ENCODE measurements around the gene OTUB2. TPM values are rescaled to one million over a fixed set of nuclear protein-coding genes. Genes with fewer than 3 reads are reported as not detected.

Gene OTUB2
- total RNA-seq, 1 experiment from 2014 or later, result 7.7 TPM

DNA sequence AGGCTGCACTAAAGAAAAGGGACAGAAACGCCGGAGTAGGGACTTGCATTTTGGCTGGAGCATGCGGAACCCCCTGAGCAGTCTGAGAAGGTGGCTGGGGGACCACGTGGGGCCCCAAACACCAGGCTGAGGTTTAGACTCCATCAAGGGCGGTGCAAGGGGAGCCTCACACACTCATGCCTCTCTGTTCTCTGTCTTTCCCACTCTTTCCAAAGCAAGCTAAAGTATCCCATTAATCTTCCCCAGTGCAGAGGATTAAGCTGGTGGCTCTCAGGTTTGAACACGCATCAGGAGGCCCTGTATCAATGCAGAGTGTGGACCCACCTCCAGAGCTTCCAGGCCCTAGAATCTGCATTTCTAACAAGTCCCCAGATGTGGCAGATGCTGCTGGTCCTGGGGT, 15.5 kb upstream of the OTUB2 start:
- no peak for ATAC-seq
- no TSS peak for BruUV-seq (replicated peaks)
- Histone ChIP-seq H3F3A (ENCODE audit: low read length, unreplicated experiment) (no peaks in the 10 kb centered on the region), H3K9me3 (ENCODE audit: low read length) (no peaks in the 10 kb centered on the region), H4K20me1 (ENCODE audit: low read length) (no peaks in the 10 kb centered on the region), H3K4me1 (ENCODE audit: insufficient read depth, low read length) (0 out of 2 replicates have a peak, but pooled peaks cover 7% of the 10 kb centered on the region), H3K9me2 (replicated peaks; ENCODE audit: low read length) (no peaks in the 10 kb centered on the region), H3K4me3 (ENCODE audit: low read length) (no peak overlapping the region), H3K4me2 (ENCODE audit: low read length) (no peak overlapping the region), H3K36me3 (ENCODE audit: low read depth, low read length) (no peaks in the 10 kb centered on the region), H3K27me3 (ENCODE audit: low read length) (no peaks in the 10 kb centered on the region), H3K27ac (ENCODE audit: low read length) (no peak overlapping the region), H2AFZ (ENCODE audit: low read length) (no peak overlapping the region), H3K79me2 (ENCODE audit: low read length) (no peaks in the 10 kb centered on the region), H3K9ac (ENCODE audit: low read length) (no peak overlapping the region)
- ChIA-PET POLR2A (ENCODE audit: unreplicated experiment) (no interaction called here), CTCF (no interaction called here)
- no peak for DNase-seq
- no peak for TF ChIP-seq EZH2 (IDR thresholded peaks at IDR 0.05; ENCODE audit: low read length, unreplicated experiment)
- no peak for TF ChIP-seq EZH2phosphoT487 (IDR thresholded peaks at IDR 0.05; ENCODE audit: borderline replicate concordance, low read length)
- TF ChIP-seq, protein P1, sequence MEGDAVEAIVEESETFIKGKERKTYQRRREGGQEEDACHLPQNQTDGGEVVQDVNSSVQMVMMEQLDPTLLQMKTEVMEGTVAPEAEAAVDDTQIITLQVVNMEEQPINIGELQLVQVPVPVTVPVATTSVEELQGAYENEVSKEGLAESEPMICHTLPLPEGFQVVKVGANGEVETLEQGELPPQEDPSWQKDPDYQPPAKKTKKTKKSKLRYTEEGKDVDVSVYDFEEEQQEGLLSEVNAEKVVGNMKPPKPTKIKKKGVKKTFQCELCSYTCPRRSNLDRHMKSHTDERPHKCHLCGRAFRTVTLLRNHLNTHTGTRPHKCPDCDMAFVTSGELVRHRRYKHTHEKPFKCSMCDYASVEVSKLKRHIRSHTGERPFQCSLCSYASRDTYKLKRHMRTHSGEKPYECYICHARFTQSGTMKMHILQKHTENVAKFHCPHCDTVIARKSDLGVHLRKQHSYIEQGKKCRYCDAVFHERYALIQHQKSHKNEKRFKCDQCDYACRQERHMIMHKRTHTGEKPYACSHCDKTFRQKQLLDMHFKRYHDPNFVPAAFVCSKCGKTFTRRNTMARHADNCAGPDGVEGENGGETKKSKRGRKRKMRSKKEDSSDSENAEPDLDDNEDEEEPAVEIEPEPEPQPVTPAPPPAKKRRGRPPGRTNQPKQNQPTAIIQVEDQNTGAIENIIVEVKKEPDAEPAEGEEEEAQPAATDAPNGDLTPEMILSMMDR (conservative IDR thresholded peaks at IDR 0.05; ENCODE audit: low read depth, low read length), result no peak
- intact Hi-C loops (cut with micrococcal nuclease), result no loop called here

DNA sequence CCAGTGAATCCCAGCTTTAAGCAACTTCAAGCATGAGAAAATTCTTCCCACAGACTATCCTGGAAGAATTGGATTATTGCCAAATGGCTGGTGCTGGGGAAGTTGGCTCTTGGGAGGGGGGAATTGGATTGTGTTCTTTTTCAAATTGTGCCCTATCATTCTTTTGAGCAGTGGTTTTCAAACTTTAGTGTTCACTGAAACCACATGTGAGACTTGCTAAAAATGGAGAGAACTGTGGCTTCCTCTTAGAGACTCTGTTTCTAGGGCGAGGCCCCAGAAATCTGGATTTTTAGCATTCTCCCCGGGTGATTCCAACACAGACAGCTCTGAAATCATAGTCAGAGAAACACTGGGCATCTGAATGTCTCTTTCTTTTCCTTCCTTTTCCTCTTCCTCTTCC, 14.3 kb upstream of the OTUB2 start:
- Histone ChIP-seq H3K9ac (ENCODE audit: low read length) (no peak overlapping the region), H3K79me2 (ENCODE audit: low read length) (no peaks in the 10 kb centered on the region), H3K9me2 (replicated peaks; ENCODE audit: low read length) (no peaks in the 10 kb centered on the region), H3K27ac (ENCODE audit: low read length) (no peak overlapping the region), H3K4me1 (ENCODE audit: insufficient read depth, low read length) (0 out of 2 replicates have a peak, but pooled peaks cover 7% of the 10 kb centered on the region), H3K9me3 (ENCODE audit: low read length) (no peaks in the 10 kb centered on the region), H4K20me1 (ENCODE audit: low read length) (no peaks in the 10 kb centered on the region), H2AFZ (ENCODE audit: low read length) (no peak overlapping the region), H3F3A (ENCODE audit: low read length, unreplicated experiment) (no peaks in the 10 kb centered on the region), H3K27me3 (ENCODE audit: low read length) (no peaks in the 10 kb centered on the region), H3K4me2 (ENCODE audit: low read length) (no peak overlapping the region), H3K36me3 (ENCODE audit: low read depth, low read length) (no peaks in the 10 kb centered on the region), H3K4me3 (ENCODE audit: low read length) (no peak overlapping the region)
- TF ChIP-seq EZH2phosphoT487 (IDR thresholded peaks at IDR 0.05; ENCODE audit: borderline replicate concordance, low read length) (no peak), EZH2 (IDR thresholded peaks at IDR 0.05; ENCODE audit: low read length, unreplicated experiment) (no peak)
- TF ChIP-seq, protein P1 (conservative IDR thresholded peaks at IDR 0.05; ENCODE audit: low read depth, low read length), result no peak
- POLR2A ChIA-PET (ENCODE audit: unreplicated experiment), result no interaction called here
- ATAC-seq (no peak), DNase-seq (no peak)
- CTCF ChIA-PET, result no interaction called here
- intact Hi-C loops (cut with micrococcal nuclease), result no loop called here
- no TSS peak for BruUV-seq (replicated peaks)

DNA sequence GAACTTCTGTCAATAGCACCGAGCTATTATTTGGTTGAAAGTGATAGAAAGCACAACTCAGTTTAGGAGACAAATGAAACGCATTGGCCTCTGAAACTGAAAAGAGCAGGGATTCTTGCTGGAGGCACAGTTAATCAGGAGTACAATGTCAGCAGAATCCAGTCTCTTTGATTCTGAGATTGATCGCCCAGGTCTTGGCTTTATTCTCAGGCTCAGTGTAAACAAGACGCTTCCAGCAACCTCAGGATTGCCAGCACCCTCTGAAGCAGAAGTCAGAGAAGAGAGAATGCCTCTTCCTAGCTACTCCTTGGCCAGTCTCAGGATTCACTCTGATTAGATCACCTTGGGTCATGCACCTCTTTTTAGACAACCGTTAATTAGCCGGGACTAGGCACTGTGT, 11.8 kb upstream of the OTUB2 start:
- ChIA-PET POLR2A (ENCODE audit: unreplicated experiment) (interaction anchor here (0.5 kb wide), 1 partner anchor 683 kb away, joined by 5 read pairs; no protein-coding TSS in a partner anchor), CTCF (no interaction called here)
- ATAC-seq (no peak), DNase-seq (no peak)
- no peak overlapping the region for H3K4me3 ChIP-seq (ENCODE audit: low read length)
- H3K9me3 ChIP-seq (ENCODE audit: low read length), result no peaks in the 10 kb centered on the region
- no peaks in the 10 kb centered on the region for H3F3A ChIP-seq (ENCODE audit: low read length, unreplicated experiment)
- no peak overlapping the region for H2AFZ ChIP-seq (ENCODE audit: low read length)
- intact Hi-C loops (cut with micrococcal nuclease), result no loop called here
- H3K9me2 ChIP-seq (replicated peaks; ENCODE audit: low read length), result no peaks in the 10 kb centered on the region
- no peak overlapping the region for H3K27ac ChIP-seq (ENCODE audit: low read length)
- H4K20me1 ChIP-seq (ENCODE audit: low read length), result no peaks in the 10 kb centered on the region
- no peak overlapping the region for H3K4me2 ChIP-seq (ENCODE audit: low read length)
- TF ChIP-seq EZH2 (IDR thresholded peaks at IDR 0.05; ENCODE audit: low read length, unreplicated experiment) (no peak), EZH2phosphoT487 (IDR thresholded peaks at IDR 0.05; ENCODE audit: borderline replicate concordance, low read length) (no peak)
- TF ChIP-seq, protein P1 (conservative IDR thresholded peaks at IDR 0.05; ENCODE audit: low read depth, low read length), result no peak
- no peaks in the 10 kb centered on the region for H3K27me3 ChIP-seq (ENCODE audit: low read length)
- no peaks in the 10 kb centered on the region for H3K36me3 ChIP-seq (ENCODE audit: low read depth, low read length)
- H3K79me2 ChIP-seq (ENCODE audit: low read length), result no peaks in the 10 kb centered on the region
- H3K9ac ChIP-seq (ENCODE audit: low read length), result no peak overlapping the region
- BruUV-seq (replicated peaks), result no TSS peak
- peaks cover 10% of the 10 kb centered on the region; the same call in 1 of the 2 replicates for H3K4me1 ChIP-seq (ENCODE audit: insufficient read depth, low read length)

All from PC-3 (cell line).